OCI-LY7 (cell line): ENCODE measurements around the gene TLE5. TPM values are rescaled to one million over a fixed set of nuclear protein-coding genes. Genes with fewer than 3 reads are reported as not detected.

Source experiments
- BruUV-seq: library from RNA; stranded (reverse); fragments of 400-500 nt; replicated peaks from 2 replicates; lab custom pipeline; 2021; lab: Mats Ljungman, UMichigan
- CTCF ChIA-PET: fragments of 300-600 bp; sonication (Branson Sonifier 250); formaldehyde crosslinking; loops from one replicate; lab custom pipeline; 2022; ENCODE audit warnings: antibody characterized with exemption; ENCODE audit not compliant: unreplicated experiment; lab: Charles Lee
- POLR2A ChIA-PET: fragments of 300-600 bp; sonication (Branson Sonifier 250); formaldehyde crosslinking; loops from one replicate; lab custom pipeline; 2022; ENCODE audit warnings: antibody characterized with exemption; lab: Charles Lee
- DNase-seq: peaks from one replicate; pipeline ENCODE4 v3.0.0-alpha.2; 2015; ENCODE audit warnings: low spot score
- H2AFZ ChIP-seq: fragments of 200-600 bp; sonication (generic), shearing (Covaris generic); 2 replicates; pipeline ENCODE4 v1.6.1; 2014; ENCODE audit warnings: mild to moderate bottlenecking, antibody characterized with exemption, low read length, moderate library complexity
- H3K27ac ChIP-seq: fragments of 200-600 bp; sonication (generic); 2 replicates; pipeline ENCODE4 v1.5.1; 2014; ENCODE audit warnings: mixed run types, low read depth, mild to moderate bottlenecking, moderate library complexity, low read length, inconsistent platforms; ENCODE audit not compliant: poor library complexity, severe bottlenecking
- H3K36me3 ChIP-seq: fragments of 200-600 bp; sonication (generic); 2 replicates; pipeline ENCODE4 v1.6.1; 2014; ENCODE audit warnings: mild to moderate bottlenecking, antibody characterized with exemption, low read length, moderate library complexity, mixed read lengths; ENCODE audit not compliant: insufficient read depth
- H3K4me1 ChIP-seq: fragments of 200-600 bp; sonication (generic); 2 replicates; pipeline ENCODE4 v1.5.1; 2014; ENCODE audit warnings: mild to moderate bottlenecking, low read length; ENCODE audit not compliant: insufficient read depth, poor library complexity, severe bottlenecking
- H3K4me2 ChIP-seq: fragments of 200-600 bp; sonication (generic); 2 replicates; pipeline ENCODE4 v1.6.1; 2014; ENCODE audit warnings: mild to moderate bottlenecking, low read length
- H3K4me3 ChIP-seq: fragments of 200-600 bp; sonication (generic); 2 replicates; pipeline ENCODE4 v1.5.1; 2014; ENCODE audit warnings: mild to moderate bottlenecking, low read depth, low read length; ENCODE audit not compliant: poor library complexity, severe bottlenecking
- H3K79me2 ChIP-seq: fragments of 200-600 bp; sonication (generic); 2 replicates; pipeline ENCODE4 v1.6.1; 2016; ENCODE audit warnings: low read depth, mild to moderate bottlenecking, low read length, moderate library complexity, mixed read lengths; ENCODE audit not compliant: insufficient read depth
- H3K9me2 ChIP-seq: fragments of 200-600 bp; sonication (generic); 2 replicates; pipeline ENCODE4 v1.6.1; 2016; ENCODE audit warnings: mild to moderate bottlenecking, low read length, mixed read lengths; ENCODE audit not compliant: insufficient read depth
- H3K9me3 ChIP-seq: fragments of 200-600 bp; sonication (generic); 2 replicates; pipeline ENCODE4 v1.6.1; 2014; ENCODE audit warnings: mild to moderate bottlenecking, mixed run types, low read length, mixed read lengths
- H4K20me1 ChIP-seq: fragments of 200-600 bp; sonication (generic); 2 replicates; pipeline ENCODE4 v1.6.1; 2014; ENCODE audit warnings: mild to moderate bottlenecking, antibody characterized with exemption, low read length, moderate library complexity, mixed read lengths; ENCODE audit not compliant: insufficient read depth
- EZH2phosphoT487 ChIP-seq: fragments of 200-600 bp; sonication (generic); IDR thresholded peaks from 2 replicates; pipeline ENCODE4 v1.6.1; 2018; ENCODE audit warnings: low read depth, borderline replicate concordance, mild to moderate bottlenecking, mixed run types, antibody characterized with exemption, low read length, moderate library complexity, mixed read lengths
- intact Hi-C: fragments of 100-400 bp; cut with micrococcal nuclease; formaldehyde crosslinking; loops from one replicate; pipeline ENCODE4 v1.10.0; 2022; ENCODE audit not compliant: unreplicated experiment
- total RNA-seq, 2 experiments: library from RNA; depleted of rRNA in 1 of 2; stranded (reverse); fragments of >200 nt in 1 of 2; shearing (Covaris generic) in 1 of 2; gene quantifications; 2 replicates each; pipeline ENCODE4 v1.2.3, GENCODE V29; 2014 to 2022
- TF ChIP-seq, protein P1 (sequence below): fragments of 200-600 bp; sonication (generic); conservative IDR thresholded peaks from 2 replicates; pipeline ENCODE4 v1.5.1; 2014; ENCODE audit warnings: mild to moderate bottlenecking, antibody characterized with exemption, low read length, moderate library complexity, mixed read lengths

TLE5 gene
- total RNA-seq, 2 experiments from 2014 or later: 376 to 424 TPM

DNA sequence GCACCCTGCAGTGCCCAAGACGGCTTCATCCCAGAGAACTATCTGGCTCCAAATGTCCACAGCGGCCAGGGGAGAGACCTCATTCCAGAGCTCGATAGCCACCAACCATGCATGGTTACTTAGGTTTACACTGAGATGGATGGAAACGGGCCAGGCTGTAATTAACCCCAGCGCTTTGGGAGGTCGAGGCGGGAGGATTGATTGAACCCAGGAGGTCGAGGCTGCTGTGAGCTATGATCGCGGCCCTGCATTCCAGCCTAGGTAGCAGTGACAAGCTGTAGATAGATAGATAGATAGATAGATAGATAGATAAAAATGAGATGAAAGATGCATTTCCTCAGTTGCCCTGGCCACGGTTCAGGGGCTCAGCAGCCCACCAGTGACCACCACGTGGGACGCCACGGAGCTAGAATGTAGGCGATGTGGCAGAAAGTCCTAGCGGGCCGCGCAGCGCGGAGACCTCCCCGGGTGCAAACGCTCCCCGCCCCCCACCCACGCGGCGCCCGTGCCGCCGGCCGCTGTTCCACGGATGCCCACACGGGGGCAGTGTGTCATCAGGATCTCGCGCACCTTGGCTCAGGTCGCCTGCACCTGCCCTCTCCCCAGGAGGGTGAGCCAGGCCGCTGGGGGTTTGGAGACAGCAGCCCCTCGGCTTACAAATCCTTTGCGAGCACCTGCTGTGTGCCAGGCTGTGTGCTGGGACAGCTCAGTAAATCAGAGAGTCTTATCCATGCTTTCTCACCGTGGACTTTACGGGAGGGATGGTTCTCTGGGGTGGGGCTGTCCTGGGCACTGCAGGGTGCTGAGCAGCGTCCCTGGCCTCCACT is 13.5 kb upstream of the TLE5 start:
- peak overlapping the region; percentile 63 for H3K4me2 ChIP-seq
- H3K79me2 ChIP-seq: no peaks in the 10 kb centered on the region
- H3K9me3 ChIP-seq: no peaks in the 10 kb centered on the region
- CTCF ChIA-PET: interaction anchor here (0.7 to 0.8 kb wide), 2 partner anchors 37 to 124 kb away, joined by 3 read pairs; no protein-coding TSS in a partner anchor
- DNase-seq: peak; percentile 72
- no peaks in the 10 kb centered on the region for H4K20me1 ChIP-seq
- H2AFZ ChIP-seq: peak overlapping the region; percentile 73; the same call in 1 of the 2 replicates
- peaks cover 20% of the 10 kb centered on the region for H3K4me1 ChIP-seq
- H3K9me2 ChIP-seq: no peaks in the 10 kb centered on the region
- H3K36me3 ChIP-seq: no peaks in the 10 kb centered on the region
- TF ChIP-seq EZH2phosphoT487: no peak
- TF ChIP-seq, protein P1, sequence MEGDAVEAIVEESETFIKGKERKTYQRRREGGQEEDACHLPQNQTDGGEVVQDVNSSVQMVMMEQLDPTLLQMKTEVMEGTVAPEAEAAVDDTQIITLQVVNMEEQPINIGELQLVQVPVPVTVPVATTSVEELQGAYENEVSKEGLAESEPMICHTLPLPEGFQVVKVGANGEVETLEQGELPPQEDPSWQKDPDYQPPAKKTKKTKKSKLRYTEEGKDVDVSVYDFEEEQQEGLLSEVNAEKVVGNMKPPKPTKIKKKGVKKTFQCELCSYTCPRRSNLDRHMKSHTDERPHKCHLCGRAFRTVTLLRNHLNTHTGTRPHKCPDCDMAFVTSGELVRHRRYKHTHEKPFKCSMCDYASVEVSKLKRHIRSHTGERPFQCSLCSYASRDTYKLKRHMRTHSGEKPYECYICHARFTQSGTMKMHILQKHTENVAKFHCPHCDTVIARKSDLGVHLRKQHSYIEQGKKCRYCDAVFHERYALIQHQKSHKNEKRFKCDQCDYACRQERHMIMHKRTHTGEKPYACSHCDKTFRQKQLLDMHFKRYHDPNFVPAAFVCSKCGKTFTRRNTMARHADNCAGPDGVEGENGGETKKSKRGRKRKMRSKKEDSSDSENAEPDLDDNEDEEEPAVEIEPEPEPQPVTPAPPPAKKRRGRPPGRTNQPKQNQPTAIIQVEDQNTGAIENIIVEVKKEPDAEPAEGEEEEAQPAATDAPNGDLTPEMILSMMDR: peak; percentile 90
- BruUV-seq: no TSS peak
- H3K27ac ChIP-seq: no peak overlapping the region
- POLR2A ChIA-PET: no interaction called here
- intact Hi-C loops: loop anchor here (1.0 to 2.0 kb wide), 3 partner anchors 28 to 87 kb away; no protein-coding TSS in a partner anchor
- peak overlapping the region; percentile 42 for H3K4me3 ChIP-seq

DNA sequence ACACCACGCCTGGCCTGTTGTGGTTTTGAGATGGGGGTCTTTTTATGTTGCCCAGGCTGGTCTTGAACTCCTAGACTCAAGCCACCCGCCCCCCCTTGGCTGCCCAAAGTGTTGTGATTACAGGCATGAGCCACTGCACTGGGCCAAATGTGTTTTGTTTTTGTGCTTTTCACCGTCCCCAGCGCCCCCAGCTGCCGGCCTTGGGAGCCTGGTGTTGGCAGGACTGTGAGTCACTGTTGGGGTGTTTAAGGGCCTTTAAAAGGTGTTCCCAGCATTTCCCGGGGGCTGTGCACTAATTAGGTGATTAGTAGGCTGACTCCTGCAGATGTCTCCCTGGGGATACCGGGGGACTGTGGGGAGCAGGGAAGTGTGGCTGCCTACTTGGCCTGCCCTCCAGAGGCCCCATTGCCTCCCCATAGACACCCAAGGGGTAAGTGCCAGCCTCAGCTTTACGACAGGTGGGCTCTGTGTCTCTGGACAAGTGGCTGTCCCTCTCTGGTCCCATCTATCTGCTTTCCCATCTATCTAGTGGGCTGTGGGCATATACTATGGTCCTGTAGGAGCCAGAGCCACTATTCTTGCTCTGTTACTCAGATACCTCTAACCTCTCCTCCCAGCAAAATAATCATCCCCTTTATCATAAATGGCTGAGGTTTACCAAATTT is 11.8 kb upstream of the TLE5 start:
- ChIA-PET CTCF (no interaction called here), POLR2A (interaction anchor here (0.7 kb wide), 1 partner anchor 107 kb away, joined by 3 read pairs; no protein-coding TSS in a partner anchor)
- Histone ChIP-seq H2AFZ (no peak overlapping the region), H3K27ac (no peak overlapping the region), H3K4me2 (no peak overlapping the region), H3K79me2 (no peaks in the 10 kb centered on the region), H3K9me2 (no peaks in the 10 kb centered on the region), H4K20me1 (no peaks in the 10 kb centered on the region), H3K4me3 (no peak overlapping the region), H3K36me3 (no peaks in the 10 kb centered on the region), H3K9me3 (no peaks in the 10 kb centered on the region), H3K4me1 (peaks cover 29% of the 10 kb centered on the region)
- intact Hi-C loops: no loop called here
- TF ChIP-seq, protein P1: peak; percentile 50; the same call in 1 of the 2 replicates
- TF ChIP-seq EZH2phosphoT487: no peak
- peak; percentile 42 for DNase-seq
- BruUV-seq: no TSS peak
